HCT116 (cell line): Measurements from ENCODE around the gene PIWIL4.

ENCODE experiments used
- ELF1 ChIP-seq: IDR thresholded peaks from 2 replicates; pipeline ENCODE4 v1.6.1; 2012; ENCODE audit warnings: low read depth, borderline replicate concordance
- EZH2phosphoT487 ChIP-seq: fragments of 200-600 bp; IDR thresholded peaks from 2 replicates; pipeline ENCODE4 v1.6.1; 2018; ENCODE audit warnings: antibody characterized with exemption, borderline replicate concordance
- JUND ChIP-seq: IDR thresholded peaks from 2 replicates; pipeline ENCODE4 v1.6.1; 2012
- POLR2A ChIP-seq: IDR thresholded peaks from 2 replicates; pipeline ENCODE4 v1.7.0; 2011; ENCODE audit warnings: borderline replicate concordance; ENCODE audit not compliant: insufficient read depth, insufficient read length; ENCODE audit errors: extremely low read depth
- POLR2AphosphoS5 ChIP-seq: IDR thresholded peaks from 2 replicates; pipeline ENCODE4 v1.6.1; 2011; ENCODE audit warnings: mild to moderate bottlenecking, low read depth, low read length, moderate library complexity
- REST ChIP-seq: IDR thresholded peaks from 2 replicates; pipeline ENCODE4 v1.6.1; 2012; ENCODE audit warnings: low read depth
- SP1 ChIP-seq: IDR thresholded peaks from 2 replicates; pipeline ENCODE4 v1.6.1; 2012; ENCODE audit warnings: low read depth
- SRF ChIP-seq: IDR thresholded peaks from 2 replicates; pipeline ENCODE4 v1.6.1; 2012; ENCODE audit warnings: low read depth
- TF ChIP-seq, protein P1 (sequence below), 3 experiments: fragments of 200-600 bp in 1 of 3; sonication (generic) in 1 of 3; IDR thresholded peaks in 2 of 3; conservative IDR thresholded peaks in 1 of 3; 2 replicates each; pipeline ENCODE4 v1.5.1; 2012 to 2017; ENCODE audit warnings: low read depth in 2 of 3, low read length in 2 of 3, antibody characterized with exemption in 1 of 3, borderline replicate concordance in 1 of 3, control low read depth in 1 of 3, mild to moderate bottlenecking in 1 of 3, mixed read lengths in 1 of 3, mixed run types in 1 of 3, moderate library complexity in 1 of 3; ENCODE audit not compliant: insufficient read depth in 1 of 3
- TF ChIP-seq, protein P2 (sequence below): IDR thresholded peaks from 2 replicates; pipeline ENCODE4 v1.6.1; 2012

GRCh38 chr11:94545264-94546161 lies 21.7 kb upstream of the PIWIL4 start:
- TF ChIP-seq, protein P1, sequence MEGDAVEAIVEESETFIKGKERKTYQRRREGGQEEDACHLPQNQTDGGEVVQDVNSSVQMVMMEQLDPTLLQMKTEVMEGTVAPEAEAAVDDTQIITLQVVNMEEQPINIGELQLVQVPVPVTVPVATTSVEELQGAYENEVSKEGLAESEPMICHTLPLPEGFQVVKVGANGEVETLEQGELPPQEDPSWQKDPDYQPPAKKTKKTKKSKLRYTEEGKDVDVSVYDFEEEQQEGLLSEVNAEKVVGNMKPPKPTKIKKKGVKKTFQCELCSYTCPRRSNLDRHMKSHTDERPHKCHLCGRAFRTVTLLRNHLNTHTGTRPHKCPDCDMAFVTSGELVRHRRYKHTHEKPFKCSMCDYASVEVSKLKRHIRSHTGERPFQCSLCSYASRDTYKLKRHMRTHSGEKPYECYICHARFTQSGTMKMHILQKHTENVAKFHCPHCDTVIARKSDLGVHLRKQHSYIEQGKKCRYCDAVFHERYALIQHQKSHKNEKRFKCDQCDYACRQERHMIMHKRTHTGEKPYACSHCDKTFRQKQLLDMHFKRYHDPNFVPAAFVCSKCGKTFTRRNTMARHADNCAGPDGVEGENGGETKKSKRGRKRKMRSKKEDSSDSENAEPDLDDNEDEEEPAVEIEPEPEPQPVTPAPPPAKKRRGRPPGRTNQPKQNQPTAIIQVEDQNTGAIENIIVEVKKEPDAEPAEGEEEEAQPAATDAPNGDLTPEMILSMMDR (IDR thresholded peaks at IDR 0.05 in 2 of 3, conservative IDR thresholded peaks at IDR 0.05 in 1 of 3; ENCODE audit: borderline replicate concordance in 1 of 3, insufficient read depth in 1 of 3, low read depth in 2 of 3, low read length in 2 of 3): no peak
- TF ChIP-seq EZH2phosphoT487: no peak
- TF ChIP-seq SRF: no peak
- TF ChIP-seq SP1: no peak
- no peak for TF ChIP-seq JUND
- TF ChIP-seq POLR2A: no peak
- TF ChIP-seq REST: no peak
- no peak for TF ChIP-seq POLR2AphosphoS5
- TF ChIP-seq ELF1: no peak
- TF ChIP-seq, protein P2, sequence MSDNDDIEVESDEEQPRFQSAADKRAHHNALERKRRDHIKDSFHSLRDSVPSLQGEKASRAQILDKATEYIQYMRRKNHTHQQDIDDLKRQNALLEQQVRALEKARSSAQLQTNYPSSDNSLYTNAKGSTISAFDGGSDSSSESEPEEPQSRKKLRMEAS: no peak
